ENCODE results near the gene NREP. TPM values are rescaled to one million over a fixed set of nuclear protein-coding genes. Genes with fewer than 3 reads are reported as not detected.

Gene NREP
- total RNA-seq, 1 donor from 2014 or later: 27.5 TPM

GRCh38 chr5:111743988-111744387, 13.0 kb downstream of the NREP start:
- Histone ChIP-seq H3K27ac (replicated peaks) (no peak overlapping the region), H3K4me3 (no peak overlapping the region), H3K9me3 (replicated peaks) (no peaks in the 10 kb centered on the region), H3K27me3 (ENCODE audit: low read depth) (no peaks in the 10 kb centered on the region), H3K4me1 (peaks cover 83% of the 10 kb centered on the region), H3K36me3 (no peaks in the 10 kb centered on the region)
- TF ChIP-seq CTCF (IDR thresholded peaks at IDR 0.05; ENCODE audit: borderline replicate concordance): no peak
- no peak for DNase-seq
- intact Hi-C loops (cut with micrococcal nuclease): no loop called here

- Histone ChIP-seq H3K9me3 (replicated peaks) (no peaks in the 10 kb centered on the region), H3K36me3 (no peaks in the 10 kb centered on the region), H3K27me3 (ENCODE audit: low read depth) (no peaks in the 10 kb centered on the region), H3K27ac (replicated peaks) (no peak overlapping the region), H3K4me1 (peaks cover 83% of the 10 kb centered on the region), H3K4me3 (no peak overlapping the region)
- intact Hi-C loops (cut with micrococcal nuclease): no loop called here
- TF ChIP-seq CTCF (IDR thresholded peaks at IDR 0.05; ENCODE audit: borderline replicate concordance): no peak
- no peak for DNase-seq
These were observed 13.5 kb downstream of the NREP start for GRCh38 chr5:111743512-111743911.

GRCh38 chr5:111742177-111742994, 14.6 kb downstream of the NREP start:
- H3K9me3 ChIP-seq (replicated peaks): no peaks in the 10 kb centered on the region
- H3K4me1 ChIP-seq: peaks cover 83% of the 10 kb centered on the region
- no peaks in the 10 kb centered on the region for H3K36me3 ChIP-seq
- H3K27ac ChIP-seq (replicated peaks): peak overlapping the region; percentile 53
- no peak for DNase-seq
- no peaks in the 10 kb centered on the region for H3K27me3 ChIP-seq (ENCODE audit: low read depth)
- peak overlapping the region; percentile 43 for H3K4me3 ChIP-seq
- TF ChIP-seq CTCF (IDR thresholded peaks at IDR 0.05; ENCODE audit: borderline replicate concordance): no peak
- intact Hi-C loops (cut with micrococcal nuclease): no loop called here

GRCh38 chr5:111741278-111741677, 15.7 kb downstream of the NREP start:
- no peak overlapping the region for H3K27ac ChIP-seq (replicated peaks)
- no peak overlapping the region for H3K4me3 ChIP-seq
- peaks cover 82% of the 10 kb centered on the region for H3K4me1 ChIP-seq
- DNase-seq: no peak
- no peaks in the 10 kb centered on the region for H3K9me3 ChIP-seq (replicated peaks)
- H3K27me3 ChIP-seq (ENCODE audit: low read depth): no peaks in the 10 kb centered on the region
- H3K36me3 ChIP-seq: no peaks in the 10 kb centered on the region
- no peak for TF ChIP-seq CTCF (IDR thresholded peaks at IDR 0.05; ENCODE audit: borderline replicate concordance)
- intact Hi-C loops (cut with micrococcal nuclease): no loop called here

- H3K27ac ChIP-seq (replicated peaks): no peak overlapping the region
- H3K4me1 ChIP-seq: peaks cover 83% of the 10 kb centered on the region
- H3K36me3 ChIP-seq: no peaks in the 10 kb centered on the region
- intact Hi-C loops (cut with micrococcal nuclease): no loop called here
- no peak overlapping the region for H3K4me3 ChIP-seq
- TF ChIP-seq CTCF (IDR thresholded peaks at IDR 0.05; ENCODE audit: borderline replicate concordance): no peak
- no peaks in the 10 kb centered on the region for H3K9me3 ChIP-seq (replicated peaks)
- DNase-seq: no peak
- H3K27me3 ChIP-seq (ENCODE audit: low read depth): no peaks in the 10 kb centered on the region
These were observed 17.6 kb downstream of the NREP start for GRCh38 chr5:111739416-111739815.
